ENCODE results near the gene ATP5MC3.
"Not testable (repeated sequence)": the region's sequence is repeated elsewhere in the genome, so short reads cannot be mapped to it uniquely, and the experiment has no call there.

DNA sequence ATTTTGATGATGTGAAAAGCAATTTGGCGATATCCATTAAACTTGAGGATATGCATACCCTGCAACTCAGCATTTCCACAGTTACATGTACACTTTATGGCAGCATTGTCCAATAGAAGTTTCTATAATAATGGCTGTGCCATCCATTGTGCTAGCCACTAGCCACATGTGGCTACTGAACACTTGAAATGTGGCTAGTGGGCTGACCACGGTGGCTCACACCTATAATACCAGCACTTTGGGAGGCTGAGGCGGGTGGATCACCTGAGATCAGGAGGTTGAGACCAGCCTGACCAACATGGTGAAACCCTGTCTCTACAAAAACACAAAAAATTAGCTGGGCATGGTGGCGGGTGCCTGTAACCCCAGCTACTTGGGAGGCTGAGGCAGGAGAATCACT, 47.1 kb upstream of the ATP5MC3 start:
- TF ChIP-seq, protein P1, sequence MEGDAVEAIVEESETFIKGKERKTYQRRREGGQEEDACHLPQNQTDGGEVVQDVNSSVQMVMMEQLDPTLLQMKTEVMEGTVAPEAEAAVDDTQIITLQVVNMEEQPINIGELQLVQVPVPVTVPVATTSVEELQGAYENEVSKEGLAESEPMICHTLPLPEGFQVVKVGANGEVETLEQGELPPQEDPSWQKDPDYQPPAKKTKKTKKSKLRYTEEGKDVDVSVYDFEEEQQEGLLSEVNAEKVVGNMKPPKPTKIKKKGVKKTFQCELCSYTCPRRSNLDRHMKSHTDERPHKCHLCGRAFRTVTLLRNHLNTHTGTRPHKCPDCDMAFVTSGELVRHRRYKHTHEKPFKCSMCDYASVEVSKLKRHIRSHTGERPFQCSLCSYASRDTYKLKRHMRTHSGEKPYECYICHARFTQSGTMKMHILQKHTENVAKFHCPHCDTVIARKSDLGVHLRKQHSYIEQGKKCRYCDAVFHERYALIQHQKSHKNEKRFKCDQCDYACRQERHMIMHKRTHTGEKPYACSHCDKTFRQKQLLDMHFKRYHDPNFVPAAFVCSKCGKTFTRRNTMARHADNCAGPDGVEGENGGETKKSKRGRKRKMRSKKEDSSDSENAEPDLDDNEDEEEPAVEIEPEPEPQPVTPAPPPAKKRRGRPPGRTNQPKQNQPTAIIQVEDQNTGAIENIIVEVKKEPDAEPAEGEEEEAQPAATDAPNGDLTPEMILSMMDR (conservative IDR thresholded peaks at IDR 0.05 in 1 of 2, IDR thresholded peaks at IDR 0.05 in 1 of 2; ENCODE audit: extremely low read depth in 1 of 2, insufficient read depth in 1 of 2, low read depth in 1 of 2, low read length in 2 of 2) = not testable (repeated sequence)
- not testable (repeated sequence) for TF ChIP-seq EZH2 (IDR thresholded peaks at IDR 0.05; ENCODE audit: borderline replicate concordance, low read length)

All from mammary epithelial cell (primary cell).